Measurements from ENCODE around the gene ADCY10.
"Not testable (repeated sequence)": the region's sequence is repeated elsewhere in the genome, so short reads cannot be mapped to it uniquely, and the experiment has no call there.

ADCY10 gene

GRCh38 chr1:167916766-167917511, 3.0 kb upstream of the ADCY10 start:
- ATAC-seq (no peak), DNase-seq (no peak)
- H3K4me3 Mint-ChIP-seq, result no peak overlapping the region
- H3K36me3 Mint-ChIP-seq (ENCODE audit: low read depth), result peaks cover 2% of the 10 kb centered on the region
- H3K27ac Mint-ChIP-seq, result no peak overlapping the region
- peaks cover under 1% of the 10 kb centered on the region for H3K4me1 Mint-ChIP-seq
- no peaks in the 10 kb centered on the region for H3K9me3 Mint-ChIP-seq
- H3K27me3 Mint-ChIP-seq, result no peaks in the 10 kb centered on the region

- no peaks in the 10 kb centered on the region for H3K27me3 Mint-ChIP-seq
- no peaks in the 10 kb centered on the region for H3K4me1 Mint-ChIP-seq
- peaks cover 2% of the 10 kb centered on the region for H3K36me3 Mint-ChIP-seq (ENCODE audit: low read depth)
- no peaks in the 10 kb centered on the region for H3K9me3 Mint-ChIP-seq
- DNase-seq, result no peak
- H3K4me3 Mint-ChIP-seq, result no peak overlapping the region
- H3K27ac Mint-ChIP-seq, result no peak overlapping the region
- no peak for ATAC-seq
Measured at GRCh38 chr1:167915569-167915968, 1.6 kb upstream of the ADCY10 start.

GRCh38 chr1:167912294-167912693, 1.6 kb downstream of the ADCY10 start:
- ATAC-seq (no peak), DNase-seq (no peak)
- Mint-ChIP-seq H3K27ac (no peak overlapping the region), H3K36me3 (ENCODE audit: low read depth) (peaks cover 2% of the 10 kb centered on the region), H3K4me3 (no peak overlapping the region), H3K27me3 (no peaks in the 10 kb centered on the region), H3K9me3 (peaks cover 11% of the 10 kb centered on the region), H3K4me1 (no peaks in the 10 kb centered on the region)

- no peak overlapping the region for H3K4me3 Mint-ChIP-seq
- ATAC-seq, result no peak
- no peaks in the 10 kb centered on the region for H3K4me1 Mint-ChIP-seq
- H3K27me3 Mint-ChIP-seq, result no peaks in the 10 kb centered on the region
- H3K9me3 Mint-ChIP-seq, result peaks cover 11% of the 10 kb centered on the region
- no peak overlapping the region for H3K27ac Mint-ChIP-seq
- no peak for DNase-seq
- peaks cover 2% of the 10 kb centered on the region for H3K36me3 Mint-ChIP-seq (ENCODE audit: low read depth)
Measured at GRCh38 chr1:167911413-167911812, 2.5 kb downstream of the ADCY10 start.

- ATAC-seq, result no peak
- peaks cover 11% of the 10 kb centered on the region for H3K9me3 Mint-ChIP-seq
- peaks cover 2% of the 10 kb centered on the region for H3K27me3 Mint-ChIP-seq
- no peaks in the 10 kb centered on the region for H3K4me1 Mint-ChIP-seq
- H3K36me3 Mint-ChIP-seq (ENCODE audit: low read depth), result peaks cover 2% of the 10 kb centered on the region
- H3K27ac Mint-ChIP-seq, result no peak overlapping the region
- DNase-seq, result no peak
- no peak overlapping the region for H3K4me3 Mint-ChIP-seq
Measured at GRCh38 chr1:167910530-167910929, 3.4 kb downstream of the ADCY10 start.

GRCh38 chr1:167909691-167910180, 4.2 kb downstream of the ADCY10 start:
- Mint-ChIP-seq H3K4me3 (no peak overlapping the region), H3K4me1 (no peaks in the 10 kb centered on the region), H3K27ac (no peak overlapping the region), H3K27me3 (peaks cover 2% of the 10 kb centered on the region), H3K9me3 (peaks cover 11% of the 10 kb centered on the region), H3K36me3 (ENCODE audit: low read depth) (peaks cover 2% of the 10 kb centered on the region)
- DNase-seq (no peak), ATAC-seq (no peak)

- peaks cover 2% of the 10 kb centered on the region for H3K27me3 Mint-ChIP-seq
Measured at GRCh38 chr1:167905671-167906070, 8.3 kb downstream of the ADCY10 start.

GRCh38 chr1:167905182-167905581, 8.8 kb downstream of the ADCY10 start:
- DNase-seq, result no peak
- H3K36me3 Mint-ChIP-seq (ENCODE audit: low read depth), result peaks cover 2% of the 10 kb centered on the region

More at GRCh38 chr1:167905671-167906070, 8.3 kb downstream of the ADCY10 start:
- Mint-ChIP-seq H3K27ac (no peak overlapping the region), H3K4me1 (no peaks in the 10 kb centered on the region), H3K36me3 (ENCODE audit: low read depth) (peaks cover 2% of the 10 kb centered on the region), H3K9me3 (peaks cover 11% of the 10 kb centered on the region), H3K4me3 (no peak overlapping the region)
- no peak for DNase-seq
- ATAC-seq, result no peak

GRCh38 chr1:167904652-167905130, 9.2 kb downstream of the ADCY10 start:
- DNase-seq (no peak), ATAC-seq (no peak)
- Mint-ChIP-seq H3K4me1 (no peaks in the 10 kb centered on the region), H3K27me3 (peaks cover 2% of the 10 kb centered on the region), H3K9me3 (peaks cover 3% of the 10 kb centered on the region), H3K4me3 (no peak overlapping the region), H3K36me3 (ENCODE audit: low read depth) (peaks cover 2% of the 10 kb centered on the region), H3K27ac (no peak overlapping the region)

More at GRCh38 chr1:167905182-167905581, 8.8 kb downstream of the ADCY10 start:
- H3K4me3 Mint-ChIP-seq, result no peak overlapping the region
- peaks cover 8% of the 10 kb centered on the region for H3K9me3 Mint-ChIP-seq
- H3K27ac Mint-ChIP-seq, result no peak overlapping the region
- no peak for ATAC-seq
- H3K4me1 Mint-ChIP-seq, result no peaks in the 10 kb centered on the region
- peaks cover 2% of the 10 kb centered on the region for H3K27me3 Mint-ChIP-seq

- peaks cover 1% of the 10 kb centered on the region for H3K27me3 Mint-ChIP-seq
- no peaks in the 10 kb centered on the region for H3K9me3 Mint-ChIP-seq
- ATAC-seq (no peak), DNase-seq (no peak)
- H3K27ac Mint-ChIP-seq, result no peak overlapping the region
- no peaks in the 10 kb centered on the region for H3K4me1 Mint-ChIP-seq
- H3K36me3 Mint-ChIP-seq (ENCODE audit: low read depth), result no peaks in the 10 kb centered on the region
- H3K4me3 Mint-ChIP-seq, result no peak overlapping the region
Measured at GRCh38 chr1:167900907-167901306, 13.0 kb downstream of the ADCY10 start.

GRCh38 chr1:167899253-167899681, 14.7 kb downstream of the ADCY10 start:
- H3K4me3 Mint-ChIP-seq, result no peak overlapping the region
- peak; percentile 24 for ATAC-seq
- no peak overlapping the region for H3K27ac Mint-ChIP-seq
- no peaks in the 10 kb centered on the region for H3K4me1 Mint-ChIP-seq
- no peak for DNase-seq
- no peaks in the 10 kb centered on the region for H3K36me3 Mint-ChIP-seq (ENCODE audit: low read depth)
- H3K9me3 Mint-ChIP-seq, result no peaks in the 10 kb centered on the region
- no peaks in the 10 kb centered on the region for H3K27me3 Mint-ChIP-seq

- no peak for ATAC-seq
- no peak overlapping the region for H3K27ac Mint-ChIP-seq
- no peak overlapping the region for H3K4me3 Mint-ChIP-seq
- no peaks in the 10 kb centered on the region for H3K9me3 Mint-ChIP-seq
- DNase-seq, result no peak
- H3K27me3 Mint-ChIP-seq, result no peaks in the 10 kb centered on the region
- H3K36me3 Mint-ChIP-seq (ENCODE audit: low read depth), result no peaks in the 10 kb centered on the region
- H3K4me1 Mint-ChIP-seq, result no peaks in the 10 kb centered on the region
Measured at GRCh38 chr1:167898578-167899222, 15.2 kb downstream of the ADCY10 start.

GRCh38 chr1:167893798-167894197, 20.1 kb downstream of the ADCY10 start:
- DNase-seq (no peak), ATAC-seq (no peak)
- no peaks in the 10 kb centered on the region for H3K4me1 Mint-ChIP-seq
- H3K4me3 Mint-ChIP-seq, result no peak overlapping the region
- no peak overlapping the region for H3K27ac Mint-ChIP-seq
- no peaks in the 10 kb centered on the region for H3K36me3 Mint-ChIP-seq (ENCODE audit: low read depth)
- H3K27me3 Mint-ChIP-seq, result no peaks in the 10 kb centered on the region
- no peaks in the 10 kb centered on the region for H3K9me3 Mint-ChIP-seq

- Mint-ChIP-seq H3K4me1 (no peaks in the 10 kb centered on the region), H3K27me3 (peaks cover 2% of the 10 kb centered on the region), H3K4me3 (no peak overlapping the region), H3K36me3 (ENCODE audit: low read depth) (no peaks in the 10 kb centered on the region), H3K27ac (no peak overlapping the region), H3K9me3 (no peaks in the 10 kb centered on the region)
- ATAC-seq (no peak), DNase-seq (no peak)
Measured at GRCh38 chr1:167890400-167890799, 23.5 kb downstream of the ADCY10 start.

GRCh38 chr1:167887187-167887586, 26.7 kb downstream of the ADCY10 start:
- H3K4me1 Mint-ChIP-seq; H3K27me3 Mint-ChIP-seq; H3K36me3 Mint-ChIP-seq (ENCODE audit: low read depth); ATAC-seq; H3K27ac Mint-ChIP-seq; H3K4me3 Mint-ChIP-seq; DNase-seq; H3K9me3 Mint-ChIP-seq: not testable (repeated sequence)
